ENCODE data around the gene CBL.
"Not testable (repeated sequence)": the region's sequence is repeated elsewhere in the genome, so short reads cannot be mapped to it uniquely, and the experiment has no call there.

The CBL gene

GRCh38 chr11:119205574-119206510, at the start of gene CBL:
Gene CBL (plus strand): TSS chr11:119206339. CDS start chr11:119206418, 79 bp downstream.
- DNase-seq, result peak; percentile 93

GRCh38 chr11:119156496-119156895, 49.6 kb upstream of the CBL start:
- no peak for DNase-seq

- DNase-seq, result no peak
Observed at GRCh38 chr11:119157063-119157462, 49.1 kb upstream of the CBL start.

GRCh38 chr11:119158467-119158866, 47.7 kb upstream of the CBL start:
- no peak for DNase-seq

GRCh38 chr11:119160151-119160550, 46.0 kb upstream of the CBL start:
- no peak for DNase-seq

- DNase-seq, result no peak
Observed at GRCh38 chr11:119161871-119162270, 44.3 kb upstream of the CBL start.

- no peak for DNase-seq
Observed at GRCh38 chr11:119166368-119167076, 39.6 kb upstream of the CBL start.

GRCh38 chr11:119167077-119167458, 39.1 kb upstream of the CBL start:
- not testable (repeated sequence) for DNase-seq

- peak; percentile 32 for DNase-seq
Observed at GRCh38 chr11:119167933-119168332, 38.2 kb upstream of the CBL start.

GRCh38 chr11:119168471-119169281, 37.5 kb upstream of the CBL start, which contains the start of gene NLRX1:
Gene NLRX1 (plus strand): TSS chr11:119168725. CDS start chr11:119171404, 2,679 bp downstream.
- DNase-seq, result peak; percentile 86

GRCh38 chr11:119169282-119169719, 36.8 kb upstream of the CBL start:
- DNase-seq, result peak; percentile 49

- DNase-seq, result peak; percentile 73
Observed at GRCh38 chr11:119172513-119172912, 33.6 kb upstream of the CBL start.

- DNase-seq, result no peak
Observed at GRCh38 chr11:119173453-119173852, 32.7 kb upstream of the CBL start.

GRCh38 chr11:119175493-119176077, 30.6 kb upstream of the CBL start:
- no peak for DNase-seq

- peak; percentile 4 for DNase-seq
Observed at GRCh38 chr11:119178166-119178680, 27.9 kb upstream of the CBL start.

GRCh38 chr11:119179342-119179741, 26.8 kb upstream of the CBL start:
- DNase-seq, result no peak

- no peak for DNase-seq
Observed at GRCh38 chr11:119179983-119180382, 26.2 kb upstream of the CBL start.

GRCh38 chr11:119180729-119181676, 25.1 kb upstream of the CBL start:
- DNase-seq, result no peak

- peak; percentile 4 for DNase-seq
Observed at GRCh38 chr11:119181677-119182412, 24.3 kb upstream of the CBL start.

GRCh38 chr11:119184399-119184798, 21.7 kb upstream of the CBL start:
- DNase-seq, result not testable (repeated sequence)

Data from inflammatory macrophage treated with lipopolysaccharide for 4 hours (primary cell).